Omental fat pad (tissue), 4 donors: ENCODE results near the gene ASTN2. TPM values are rescaled to one million over a fixed set of nuclear protein-coding genes. Genes with fewer than 3 reads are reported as not detected.

Experiments
- ATAC-seq: fragments of 150-250 bp; one replicate; pipeline ENCODE4 v1.9.1; 2016; ENCODE audit warnings: mild to moderate bottlenecking, moderate library complexity; ENCODE audit not compliant: low FRiP score
- DNase-seq: peaks from one replicate; pipeline ENCODE4 v3.0.0-alpha.2; 2019; ENCODE audit warnings: low spot score
- CTCF ChIP-seq, 3 donors: fragments of 450-650 bp; IDR thresholded peaks; one replicate each; pipeline ENCODE4 v1.5.1; 2016 to 2017; ENCODE audit warnings: antibody characterized with exemption in 3 of 3, mild to moderate bottlenecking in 3 of 3, moderate library complexity in 2 of 3
- total RNA-seq, 4 donors: library from RNA; depleted of rRNA; stranded (reverse); fragments of >200 nt; gene quantifications; one replicate each; pipeline ENCODE4 v1.1.0, GENCODE V29; 2016

The ASTN2 gene
- total RNA-seq, 4 donors from 2014 or later, result 1.1 to 8.4 (median 3.6) TPM

DNA sequence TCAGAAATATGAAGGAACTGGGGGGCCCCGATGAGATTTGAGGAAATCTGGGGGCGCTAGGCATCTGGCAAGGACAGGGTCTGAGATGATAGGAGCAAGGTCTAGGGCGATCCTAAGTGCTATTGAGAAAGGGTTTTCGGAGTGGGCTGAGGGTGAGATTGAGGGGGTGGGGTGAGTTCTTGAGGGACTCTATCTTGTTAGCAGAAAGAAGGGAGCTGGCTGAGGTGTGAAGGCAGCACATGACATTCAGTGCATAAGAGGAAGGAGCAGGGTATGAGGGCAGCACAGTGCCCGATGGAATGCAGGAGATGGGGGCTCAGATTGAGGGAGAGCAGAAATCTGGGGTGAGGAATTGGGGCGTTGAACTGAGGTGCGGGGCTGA, 727.1 kb downstream of the ASTN2 start:
- ATAC-seq (peak; percentile 21), DNase-seq (no peak)
- no peak for TF ChIP-seq CTCF (IDR thresholded peaks at IDR 0.05)

DNA sequence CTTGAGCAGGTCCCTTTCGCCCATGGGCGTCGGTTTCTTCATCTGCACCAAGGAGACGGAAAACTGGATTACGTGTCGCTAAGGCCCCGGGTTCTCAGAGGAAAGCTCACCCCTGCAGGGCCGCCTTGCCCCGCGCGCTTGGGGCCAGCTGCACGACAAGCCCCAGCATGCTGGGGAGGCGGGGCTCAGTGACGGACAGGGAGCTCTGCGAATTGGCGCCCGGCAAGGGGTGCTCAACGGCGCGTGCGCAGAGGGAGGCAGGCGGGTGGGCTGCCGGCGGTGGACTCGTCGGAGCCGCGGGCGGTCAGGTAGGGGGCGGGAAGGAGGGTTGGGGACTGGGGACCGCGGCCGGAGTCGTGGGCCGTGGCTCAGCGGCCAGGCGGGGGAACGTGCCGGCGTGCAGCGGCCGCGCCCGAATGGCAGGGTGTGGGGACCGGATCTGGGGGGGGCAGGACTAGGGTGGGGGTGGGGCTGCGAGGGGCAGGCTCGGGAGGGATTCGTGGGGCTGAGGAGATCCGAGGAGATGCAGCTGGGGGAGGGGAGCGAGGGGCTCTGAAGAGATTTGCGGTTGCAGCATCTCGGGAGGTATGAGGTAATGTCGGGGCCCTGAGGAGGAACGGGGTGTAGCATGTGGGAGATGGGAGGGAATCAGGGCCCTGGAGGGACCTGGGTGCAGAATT, 727.6 kb downstream of the ASTN2 start, which contains the start of gene TRIM32:
Gene TRIM32 (plus strand): TSS at position 232 of the 680 bp plus-strand sequence. CDS start 10,438 bp downstream, outside the sequence.
- DNase-seq (peak; percentile 98), ATAC-seq (peak; percentile 96)
- TF ChIP-seq CTCF (IDR thresholded peaks at IDR 0.05), result no peak

GRCh38 chr9:116686693-116687073, 728.2 kb downstream of the ASTN2 start:
- no peak for TF ChIP-seq CTCF (IDR thresholded peaks at IDR 0.05)
- ATAC-seq (peak; percentile 38), DNase-seq (no peak)

DNA sequence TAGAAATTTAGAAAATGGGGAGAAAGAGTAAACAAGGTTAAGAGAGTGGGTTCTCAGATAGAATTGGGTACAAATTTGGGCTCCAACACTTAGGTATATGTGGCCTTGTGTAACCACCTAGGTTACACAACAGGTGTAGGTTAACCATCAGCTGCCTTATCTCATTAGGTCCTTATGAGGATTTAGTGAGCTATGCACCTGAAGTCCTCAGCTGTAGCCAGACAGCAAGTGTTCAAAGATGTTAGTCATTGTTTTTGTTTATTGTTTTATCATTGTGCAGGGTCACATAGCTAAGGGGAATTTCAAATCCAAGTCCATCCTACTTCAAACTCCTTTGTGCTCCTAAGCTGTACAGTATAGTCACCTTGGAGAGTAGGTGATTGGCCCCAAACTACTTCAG, 728.7 kb downstream of the ASTN2 start:
- no peak for TF ChIP-seq CTCF (IDR thresholded peaks at IDR 0.05)
- DNase-seq (no peak), ATAC-seq (no peak)

- no peak for DNase-seq
Measured at GRCh38 chr9:116685166-116685565, 729.7 kb downstream of the ASTN2 start.

GRCh38 chr9:116683535-116683934, 731.3 kb downstream of the ASTN2 start:
- TF ChIP-seq CTCF (IDR thresholded peaks at IDR 0.05), result no peak
- DNase-seq (no peak), ATAC-seq (no peak)

More at GRCh38 chr9:116685166-116685565, 729.7 kb downstream of the ASTN2 start:
- no peak for TF ChIP-seq CTCF (IDR thresholded peaks at IDR 0.05)
- no peak for ATAC-seq
